ENCODE results near the gene ITGA2B. TPM values are rescaled to one million over a fixed set of nuclear protein-coding genes. Genes with fewer than 3 reads are reported as not detected.

Gene ITGA2B
- total and polyA plus RNA-seq, 2 of the 13 experiments (the other 11 are each of a cell fraction or from before 2014, with no cell fraction given) = 0.38 to 1.1 TPM

DNA sequence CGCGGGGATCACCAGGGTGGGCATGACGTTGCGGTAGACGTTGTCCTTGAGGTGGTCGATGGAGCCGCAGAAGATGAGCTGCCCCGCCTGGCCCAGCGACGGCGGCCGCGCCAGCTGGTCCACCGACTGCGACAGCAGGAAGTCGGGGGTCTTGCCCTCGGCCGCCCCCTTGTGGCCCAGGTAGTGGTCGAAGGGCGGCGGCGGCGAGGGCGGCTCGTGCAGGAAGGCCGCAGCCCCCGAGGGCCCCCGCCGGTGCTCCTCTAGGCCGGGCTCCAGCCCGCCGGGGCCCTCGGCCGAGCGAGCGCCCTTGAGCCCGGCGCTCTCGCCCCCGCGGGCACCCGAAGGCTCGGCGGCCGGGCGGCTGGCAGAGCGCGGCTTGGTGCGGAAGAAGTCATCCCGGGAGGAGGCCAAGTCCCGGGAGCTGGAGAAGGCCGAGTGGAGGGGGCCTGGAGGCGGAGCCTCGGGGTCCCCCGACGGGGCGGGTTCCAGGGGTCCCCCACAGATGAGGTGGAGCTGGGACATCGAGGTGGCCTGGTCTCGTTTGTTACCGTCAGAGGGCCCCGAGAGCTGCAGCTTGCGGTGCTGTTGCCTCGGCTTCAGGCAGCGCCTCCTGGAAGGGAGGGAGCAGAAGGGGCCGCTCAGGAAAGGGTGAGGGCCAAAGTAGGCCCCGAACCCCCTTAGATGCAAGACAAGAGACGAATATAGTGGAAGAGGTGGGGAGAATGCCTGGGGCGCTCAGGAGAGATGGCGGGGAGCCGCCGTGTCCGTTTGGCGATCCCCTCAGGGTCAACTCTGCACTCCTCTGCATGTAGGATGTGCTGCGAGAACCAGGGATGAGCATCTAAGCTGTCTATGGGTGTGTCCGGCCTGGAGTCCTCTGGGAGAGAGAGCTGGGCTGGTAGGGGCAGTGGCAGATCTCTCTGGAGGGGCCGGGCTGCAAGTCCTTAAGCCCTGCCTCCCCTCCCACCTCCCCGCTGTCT is 34.6 kb downstream of the ITGA2B start (continued):
- TF ChIP-seq NR1H2 (CRISPR knock-in tag; IDR thresholded peaks at IDR 0.05; ENCODE audit: borderline replicate concordance, low read depth) (no peak), XBP1 (CRISPR knock-in tag; IDR thresholded peaks at IDR 0.05) (no peak), IRF2 (CRISPR knock-in tag; IDR thresholded peaks at IDR 0.05) (peak; percentile 49; the same call in 1 of the 2 replicates), ZNF543 (CRISPR knock-in tag; IDR thresholded peaks at IDR 0.05) (no peak), BHLHE40 (IDR thresholded peaks at IDR 0.05; ENCODE audit: low read length) (peak; percentile 74), RFXANK (CRISPR knock-in tag; IDR thresholded peaks at IDR 0.05) (no peak), BRCA1 (CRISPR knock-in tag; IDR thresholded peaks at IDR 0.05) (no peak), ZFX (CRISPR knock-in tag; IDR thresholded peaks at IDR 0.05; ENCODE audit: low read depth) (peak; percentile 90), ARNT2 (CRISPR knock-in tag; IDR thresholded peaks at IDR 0.05; ENCODE audit: low read depth) (peak; percentile 38; the same call in 1 of the 2 replicates), RBFOX2 (IDR thresholded peaks at IDR 0.05; ENCODE audit: low read depth, low read length) (peak; percentile 62; the same call in 1 of the 2 replicates), ZFYVE20 (CRISPR knock-in tag; IDR thresholded peaks at IDR 0.05; ENCODE audit: borderline replicate concordance, low read depth) (no peak), HIVEP1 (CRISPR knock-in tag; IDR thresholded peaks at IDR 0.05) (no peak), CENPBD1 (CRISPR knock-in tag; IDR thresholded peaks at IDR 0.05; ENCODE audit: borderline replicate concordance, low read depth) (no peak), MXD3 (CRISPR knock-in tag; IDR thresholded peaks at IDR 0.05) (no peak), NR3C1 (CRISPR knock-in tag; IDR thresholded peaks at IDR 0.05) (no peak), ZNF724P (CRISPR knock-in tag; IDR thresholded peaks at IDR 0.05; ENCODE audit: borderline replicate concordance) (no peak), NFYC (CRISPR knock-in tag; IDR thresholded peaks at IDR 0.05) (no peak), PCBP1 (IDR thresholded peaks at IDR 0.05; ENCODE audit: borderline replicate concordance, low read depth, low read length) (no peak), STAT6 (CRISPR knock-in tag; IDR thresholded peaks at IDR 0.05; ENCODE audit: borderline replicate concordance) (no peak), SSRP1 (CRISPR knock-in tag; IDR thresholded peaks at IDR 0.05) (no peak), ZSCAN30 (CRISPR knock-in tag; IDR thresholded peaks at IDR 0.05) (no peak), CEBPZ (IDR thresholded peaks at IDR 0.05; ENCODE audit: low read length) (no peak), ZNF121 (CRISPR knock-in tag; IDR thresholded peaks at IDR 0.05) (no peak), ASH2L (IDR thresholded peaks at IDR 0.05; ENCODE audit: insufficient read length, low read depth, low read length) (no peak)
